ENCODE data around the gene SLC25A20.
"Not testable (repeated sequence)": the region's sequence is repeated elsewhere in the genome, so short reads cannot be mapped to it uniquely, and the experiment has no call there.

Gene SLC25A20, protein sequence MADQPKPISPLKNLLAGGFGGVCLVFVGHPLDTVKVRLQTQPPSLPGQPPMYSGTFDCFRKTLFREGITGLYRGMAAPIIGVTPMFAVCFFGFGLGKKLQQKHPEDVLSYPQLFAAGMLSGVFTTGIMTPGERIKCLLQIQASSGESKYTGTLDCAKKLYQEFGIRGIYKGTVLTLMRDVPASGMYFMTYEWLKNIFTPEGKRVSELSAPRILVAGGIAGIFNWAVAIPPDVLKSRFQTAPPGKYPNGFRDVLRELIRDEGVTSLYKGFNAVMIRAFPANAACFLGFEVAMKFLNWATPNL

DNA sequence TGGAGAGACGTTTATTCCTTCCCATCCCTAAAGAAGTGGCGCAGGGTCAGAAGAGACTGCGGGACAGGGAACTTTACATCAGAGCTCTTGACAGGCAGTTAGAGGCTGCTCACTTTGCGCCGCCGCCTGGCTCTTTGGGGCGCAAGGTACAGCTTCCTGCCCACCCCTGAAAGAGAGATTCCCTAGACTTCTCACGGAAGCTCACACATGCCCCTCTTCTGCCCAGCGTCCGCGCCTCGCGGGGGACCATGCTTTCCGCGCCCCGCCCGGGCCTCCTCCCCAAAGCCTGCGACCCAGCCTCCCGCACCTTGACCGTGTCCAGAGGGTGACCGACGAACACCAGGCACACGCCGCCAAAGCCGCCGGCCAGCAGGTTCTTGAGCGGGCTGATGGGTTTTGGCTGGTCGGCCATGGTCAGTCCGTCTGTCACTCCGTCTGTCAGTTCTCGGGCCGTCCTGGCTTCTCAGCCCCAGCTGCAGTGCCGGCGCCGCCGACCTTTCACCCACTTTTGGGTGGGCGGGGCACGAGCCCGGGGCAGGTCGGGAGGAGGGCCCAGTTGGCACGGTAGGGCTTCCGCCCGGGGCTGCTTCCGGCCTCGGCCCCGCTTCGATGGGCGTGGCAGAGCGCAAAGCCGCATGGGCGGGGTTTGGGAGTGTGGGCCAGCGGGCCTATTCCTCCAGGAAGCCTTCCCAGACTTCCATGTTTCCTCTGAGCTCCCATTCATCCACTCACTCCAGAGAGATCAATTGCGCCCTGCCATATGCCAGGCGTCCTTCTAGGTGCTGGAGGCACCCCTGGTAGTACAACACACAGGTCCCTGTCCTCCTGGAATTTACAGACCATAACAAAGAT, at the start of gene SLC25A20:
Gene SLC25A20, minus strand, starts transcription at position 500 of the 852 bp plus-strand sequence. Its CDS starts 88 bp downstream, at position 412.
- DNase-seq (ENCODE audit: low read depth) = peak; percentile 84

DNA sequence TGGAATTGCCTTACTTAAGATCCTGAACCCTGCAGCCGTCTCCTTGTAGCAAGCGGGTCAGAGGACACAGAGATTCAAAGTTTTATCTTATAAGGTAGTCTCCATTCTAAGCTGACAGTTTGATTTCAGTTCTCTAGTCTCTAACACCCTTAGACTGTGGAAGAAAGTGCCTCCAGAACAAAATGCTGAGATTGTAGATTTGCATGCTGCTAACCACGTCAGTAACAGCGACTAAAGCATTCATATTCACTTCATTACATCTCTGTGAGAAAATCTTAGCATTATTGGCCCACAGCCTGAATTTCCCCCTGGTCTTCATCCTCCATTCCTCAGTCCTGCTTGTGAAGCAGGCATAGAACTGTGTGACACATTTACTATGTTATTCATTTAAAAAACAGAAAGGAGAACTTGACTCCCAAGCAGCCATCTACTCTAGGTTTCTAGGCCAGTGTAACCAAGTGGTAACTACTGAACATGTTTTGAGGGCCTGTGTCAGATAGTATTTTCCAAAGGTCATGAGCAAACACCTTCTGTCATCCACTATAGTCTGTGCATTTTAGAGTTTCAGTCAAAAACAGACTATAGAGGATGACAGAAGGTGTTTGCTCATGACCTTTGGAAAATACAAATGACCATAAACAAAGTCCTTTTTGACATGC, 47.3 kb upstream of the SLC25A20 start:
- no peak for DNase-seq (ENCODE audit: low read depth)

DNA sequence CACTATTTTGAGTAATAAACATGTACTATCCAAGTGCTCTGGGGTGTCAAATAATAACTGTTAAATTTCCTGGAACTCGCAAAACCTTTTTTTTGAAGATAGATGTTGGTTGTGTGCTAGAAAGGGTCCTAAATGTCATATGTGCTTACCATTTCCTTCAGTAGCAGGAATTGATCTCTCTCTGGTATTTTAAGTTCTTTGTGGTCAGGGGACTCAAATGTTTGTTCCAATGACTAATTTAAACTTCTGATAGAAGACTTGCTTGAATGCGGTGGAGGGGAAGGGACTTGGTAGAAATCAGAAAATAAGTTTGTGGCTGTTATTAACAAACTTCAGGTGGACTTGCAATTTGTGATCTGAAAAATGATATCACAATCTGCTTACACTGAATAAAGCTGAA, 46.8 kb upstream of the SLC25A20 start:
- no peak for DNase-seq (ENCODE audit: low read depth)

DNA sequence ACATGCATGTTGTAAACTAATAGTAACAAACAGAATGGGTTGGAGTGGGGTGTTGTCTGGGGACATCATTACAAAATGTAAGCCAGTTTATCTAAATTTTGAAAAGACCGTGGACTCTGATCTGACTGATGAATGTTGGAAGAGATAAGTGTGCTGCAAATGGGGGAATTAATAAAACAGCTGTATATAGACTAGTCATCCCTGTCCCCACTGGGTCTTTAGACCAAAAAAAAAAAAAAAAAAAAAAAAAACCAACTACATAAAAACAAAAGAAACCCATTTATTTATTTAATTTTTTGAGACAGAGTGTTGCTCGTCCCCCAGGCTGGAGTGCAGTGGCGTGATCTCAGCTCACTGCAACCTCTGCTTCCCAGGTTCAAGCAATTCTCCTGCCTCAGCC, 40.0 kb upstream of the SLC25A20 start:
- no peak for DNase-seq (ENCODE audit: low read depth)

DNA sequence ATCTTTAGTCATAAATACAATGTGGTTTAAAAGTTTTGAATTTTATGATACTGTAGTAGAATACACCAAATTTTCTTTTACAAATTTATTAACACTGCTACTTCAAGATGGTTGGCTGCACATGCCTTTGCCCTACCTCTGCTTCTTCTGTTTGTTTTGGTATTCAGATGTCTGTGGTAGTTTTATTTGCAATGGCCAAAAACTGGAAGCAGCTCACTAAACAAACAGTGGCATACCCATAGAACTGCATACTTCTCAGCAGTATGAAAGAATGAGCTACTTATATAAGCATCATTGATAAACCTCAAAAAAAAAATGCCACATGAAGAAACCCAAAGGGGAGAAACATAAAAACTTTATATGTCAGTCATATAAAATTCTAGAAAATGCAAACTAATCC, 39.5 kb upstream of the SLC25A20 start:
- no peak for DNase-seq (ENCODE audit: low read depth)

DNA sequence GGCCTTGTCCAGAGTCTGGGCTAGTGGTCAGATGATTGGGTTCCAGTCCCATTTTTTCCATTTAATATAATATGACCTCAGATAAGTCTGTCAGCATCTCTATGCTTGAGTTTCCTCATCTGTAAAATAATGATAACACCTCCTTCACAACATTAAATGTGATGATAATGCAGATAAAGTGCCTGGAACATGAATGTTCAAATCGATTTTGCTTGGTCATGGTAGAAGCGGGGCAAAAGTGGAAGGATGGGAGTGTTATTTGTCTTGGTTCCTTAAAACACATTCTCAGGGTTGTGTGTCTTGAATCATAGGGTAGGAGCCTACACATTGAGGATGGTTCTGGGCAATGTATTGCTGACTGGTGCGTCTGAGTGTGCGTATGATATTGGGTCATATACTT, 36.8 kb upstream of the SLC25A20 start:
- DNase-seq (ENCODE audit: low read depth) = no peak

DNA sequence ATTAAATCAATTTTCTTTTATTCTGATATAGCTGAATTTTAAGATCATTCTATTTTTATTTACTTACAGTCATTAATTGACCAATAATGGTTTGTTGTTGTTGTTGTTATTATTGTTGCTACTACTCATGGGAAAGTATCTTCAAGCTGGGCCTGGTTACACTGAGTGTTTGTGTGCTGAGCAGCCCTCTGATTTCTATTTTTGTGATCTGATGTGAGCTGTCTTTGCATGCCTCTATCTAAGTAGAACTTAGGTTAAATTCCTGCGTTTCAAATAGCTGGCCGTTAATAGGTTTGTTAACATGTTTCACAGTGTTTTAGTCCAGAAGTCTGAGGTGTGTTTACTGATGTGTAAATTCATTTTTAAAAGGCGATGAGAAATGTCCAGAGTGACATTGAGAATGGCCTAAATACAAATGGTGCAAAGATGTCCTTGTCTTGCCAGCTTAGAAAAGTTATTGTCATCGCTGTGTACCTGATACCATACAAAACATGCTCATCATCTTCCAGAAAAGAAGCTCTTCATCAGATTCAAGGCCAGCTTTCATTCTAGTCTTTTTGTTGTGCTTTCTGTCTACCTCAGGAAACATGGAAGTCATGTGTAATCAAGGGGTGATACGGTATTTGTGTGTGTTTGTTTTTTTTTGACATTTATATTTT, 35.8 kb upstream of the SLC25A20 start:
- no peak for DNase-seq (ENCODE audit: low read depth)

DNA sequence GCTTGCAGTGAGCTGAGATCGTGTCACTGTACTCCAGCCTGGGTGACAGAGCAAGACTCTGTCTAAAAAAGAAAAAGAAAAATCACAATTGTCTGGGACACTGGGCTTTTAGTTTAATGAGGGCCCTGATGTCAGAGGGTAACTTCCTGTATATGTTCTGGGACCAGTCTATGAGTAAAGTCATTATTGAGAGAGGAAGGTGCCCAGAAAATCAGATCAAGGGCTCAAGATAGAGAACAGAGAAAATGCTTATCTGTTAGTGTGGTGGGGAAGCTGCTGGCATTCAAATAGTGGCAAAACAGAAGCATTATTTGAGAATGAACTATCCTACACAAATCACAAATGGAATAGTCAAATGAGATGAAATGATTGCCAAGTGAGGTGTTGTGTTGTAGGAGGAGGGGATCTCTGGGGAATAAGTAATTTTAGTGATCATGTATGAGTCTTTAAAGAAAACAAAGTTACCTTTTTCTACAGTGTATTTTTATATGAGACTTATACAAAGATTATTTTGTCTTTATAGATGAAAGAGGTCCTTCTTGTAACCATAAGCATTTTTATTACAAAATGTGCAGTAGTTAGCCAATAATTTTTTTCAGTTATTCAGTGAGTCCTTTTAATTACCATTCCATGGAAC, 33.4 kb upstream of the SLC25A20 start:
- no peak for DNase-seq (ENCODE audit: low read depth)

DNA sequence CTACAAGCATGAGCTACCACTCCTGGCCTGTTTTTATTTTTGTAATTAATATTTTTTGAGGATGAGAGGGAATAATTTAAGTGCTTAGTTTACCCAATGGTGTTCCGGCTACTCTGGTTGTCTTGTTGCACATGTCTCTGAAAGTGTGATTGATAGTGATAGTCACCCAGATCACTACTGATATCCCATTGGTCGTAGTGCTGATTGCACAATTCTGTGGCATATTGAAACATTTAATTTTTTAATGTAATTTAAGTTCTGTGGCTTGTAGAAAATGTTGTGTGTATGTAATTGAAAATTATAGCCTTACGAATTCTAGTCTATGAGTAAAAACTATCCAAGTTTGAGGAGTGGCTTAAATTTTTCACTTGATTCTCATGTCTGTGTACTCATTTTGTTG, 31.9 kb upstream of the SLC25A20 start:
- DNase-seq (ENCODE audit: low read depth) = no peak

DNA sequence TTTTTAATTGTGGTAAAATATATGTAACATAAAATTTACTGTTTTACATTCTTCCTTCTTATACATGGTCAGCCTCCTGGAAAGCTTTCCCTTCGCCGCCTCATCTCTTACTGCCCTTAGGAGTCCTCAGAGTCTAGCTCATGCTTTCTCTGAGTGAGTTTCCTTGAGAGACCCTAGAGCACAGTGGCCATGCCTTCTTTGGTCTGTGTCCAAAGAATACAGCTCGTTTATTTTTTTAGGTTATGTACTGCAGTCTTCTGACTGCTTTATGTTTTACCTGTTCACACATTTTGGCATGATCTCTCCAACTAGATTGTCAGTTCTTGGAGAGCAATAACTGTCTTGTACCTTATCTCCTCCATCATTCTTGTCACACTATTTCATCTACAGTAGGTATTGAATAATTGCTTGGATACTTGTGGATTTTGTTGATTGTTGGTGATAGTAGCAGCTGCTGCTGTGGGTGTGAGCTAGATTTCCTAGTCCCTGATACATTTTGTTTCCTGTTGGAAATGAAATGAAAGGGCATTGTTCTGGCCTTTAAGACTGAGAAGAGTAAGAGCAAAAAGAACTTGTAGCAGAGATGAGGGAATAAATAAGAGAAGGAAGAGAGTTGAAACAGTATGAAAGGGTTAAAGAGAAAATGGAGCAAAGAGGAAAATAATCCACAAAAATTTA, 30.8 kb upstream of the SLC25A20 start:
- DNase-seq (ENCODE audit: low read depth) = no peak

DNA sequence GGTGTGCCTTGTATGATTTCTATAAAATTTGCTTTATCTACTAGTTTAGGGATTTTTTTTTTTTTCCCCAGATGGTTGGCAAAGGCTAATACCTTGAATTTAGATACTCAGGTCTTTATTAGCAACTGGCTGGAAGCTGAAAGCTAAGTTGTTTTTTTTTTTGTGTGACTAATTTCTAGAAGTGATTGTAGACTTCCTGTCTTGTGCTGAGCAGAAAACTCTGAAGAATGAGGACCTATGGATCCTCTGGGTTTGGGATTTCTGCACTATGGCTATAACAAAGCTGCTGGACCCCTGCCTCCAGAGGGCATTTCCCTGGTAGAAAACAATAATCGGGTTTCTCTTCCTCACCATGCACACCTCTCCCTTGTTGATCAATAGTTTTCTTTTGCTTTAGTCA, 30.0 kb upstream of the SLC25A20 start:
- DNase-seq (ENCODE audit: low read depth) = no peak

DNA sequence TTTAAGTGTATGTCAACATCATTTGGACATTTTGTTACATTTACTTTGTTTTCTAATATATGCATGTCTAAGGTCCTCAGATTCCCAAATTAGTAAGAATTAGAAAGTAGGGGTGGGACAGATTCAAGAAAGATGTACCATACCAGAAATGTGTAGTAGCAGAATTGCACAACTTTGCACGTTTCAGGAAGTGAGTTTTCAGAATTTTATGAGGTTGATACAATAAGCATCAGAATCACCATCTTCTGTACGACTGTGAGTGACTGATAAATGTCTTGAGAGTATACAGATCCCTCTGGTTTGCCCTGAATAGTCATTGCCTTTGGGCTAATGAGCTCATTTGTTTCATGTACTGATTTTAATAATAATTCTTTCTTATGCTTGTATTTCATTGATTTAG, 29.2 kb upstream of the SLC25A20 start:
- no peak for DNase-seq (ENCODE audit: low read depth)

DNA sequence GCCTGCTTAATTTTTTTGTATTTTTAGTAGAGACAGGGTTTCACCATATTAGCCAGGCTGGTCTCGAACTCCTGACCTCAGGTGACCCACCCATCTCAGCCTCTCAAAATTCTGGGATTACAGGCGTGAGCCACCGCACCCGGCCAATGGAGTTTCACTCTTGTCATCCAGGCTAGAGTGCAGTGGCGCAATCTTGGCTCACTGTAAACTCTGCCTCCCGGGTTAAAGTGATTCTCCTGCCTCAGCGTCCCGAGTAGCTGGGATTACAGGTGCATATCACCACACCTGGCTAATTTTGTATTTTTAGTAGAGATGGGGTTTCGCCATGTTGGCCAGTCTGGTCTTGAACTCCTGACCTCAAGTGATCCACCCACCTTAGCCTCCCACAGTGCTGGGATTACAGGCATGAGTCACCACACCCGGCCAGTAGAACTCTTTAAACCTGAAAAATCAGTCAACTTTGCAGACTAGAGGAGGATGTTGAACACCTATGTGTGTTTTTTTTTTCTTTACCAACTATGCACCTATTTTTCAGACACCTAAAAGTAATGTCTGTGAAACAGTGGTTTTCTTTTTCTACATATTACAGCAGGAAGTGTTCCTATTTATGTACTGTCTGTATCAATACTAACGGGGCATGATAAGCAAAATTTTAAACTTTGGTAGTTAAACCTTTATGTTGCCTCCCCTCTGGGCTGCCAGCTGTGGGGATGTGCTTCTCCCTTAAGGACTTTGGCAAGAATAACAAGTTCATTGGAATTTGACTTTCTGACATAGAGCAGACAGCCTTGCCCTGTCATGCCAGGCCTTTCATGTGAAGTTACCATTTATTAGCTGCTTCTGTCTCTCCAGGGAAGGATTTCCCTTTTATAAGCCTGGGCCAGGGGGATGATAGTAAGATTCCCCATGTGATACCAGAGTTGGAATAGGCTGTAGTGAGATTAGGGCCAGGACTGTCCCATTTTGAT, 28.0 kb upstream of the SLC25A20 start:
- DNase-seq (ENCODE audit: low read depth) = no peak

DNA sequence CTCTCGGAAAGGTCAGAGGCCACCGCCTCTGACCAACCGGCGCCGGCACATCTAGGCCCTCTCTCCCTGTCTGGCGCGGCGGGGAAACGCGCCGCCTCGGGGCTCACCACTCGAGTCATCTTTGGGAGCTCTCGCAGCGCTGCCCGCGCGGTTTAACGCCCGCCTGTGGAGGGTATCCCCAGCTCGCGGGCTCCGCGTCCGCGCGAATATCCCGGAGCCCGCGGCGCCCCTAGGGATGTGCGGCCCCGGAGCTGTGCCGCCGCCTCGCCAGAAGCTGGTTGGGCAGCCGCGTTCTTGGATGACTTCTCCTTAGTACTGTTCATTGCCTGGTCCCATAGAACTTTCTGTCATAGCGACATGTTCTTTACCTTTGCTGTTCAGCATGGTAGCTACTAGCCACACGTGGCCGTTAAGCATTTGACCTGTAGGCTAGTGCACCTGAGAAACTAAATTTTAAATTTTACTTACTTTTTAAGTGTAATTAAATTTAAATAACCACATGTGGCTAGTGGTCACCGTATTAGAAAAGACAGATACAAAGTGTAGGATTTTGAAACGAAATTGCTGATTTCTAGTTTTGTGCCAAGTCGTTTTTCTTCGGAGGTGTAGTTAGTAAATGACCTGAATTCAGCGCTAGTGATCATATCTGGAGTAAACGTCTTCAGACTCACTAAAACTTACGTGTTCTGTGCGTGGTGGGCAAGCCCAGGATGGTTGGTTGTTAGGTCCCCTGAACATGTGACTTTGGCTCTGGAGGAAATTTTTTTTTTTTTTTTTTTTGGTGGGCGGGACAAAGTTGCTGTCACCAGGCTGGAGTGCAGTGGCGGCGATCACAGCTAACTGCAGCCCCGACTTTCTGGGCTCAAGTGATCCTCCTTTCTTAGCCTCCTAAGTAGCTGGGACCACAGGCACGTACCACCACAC, 20.8 kb upstream of the SLC25A20 start:
- DNase-seq (ENCODE audit: low read depth) = peak; percentile 30

DNA sequence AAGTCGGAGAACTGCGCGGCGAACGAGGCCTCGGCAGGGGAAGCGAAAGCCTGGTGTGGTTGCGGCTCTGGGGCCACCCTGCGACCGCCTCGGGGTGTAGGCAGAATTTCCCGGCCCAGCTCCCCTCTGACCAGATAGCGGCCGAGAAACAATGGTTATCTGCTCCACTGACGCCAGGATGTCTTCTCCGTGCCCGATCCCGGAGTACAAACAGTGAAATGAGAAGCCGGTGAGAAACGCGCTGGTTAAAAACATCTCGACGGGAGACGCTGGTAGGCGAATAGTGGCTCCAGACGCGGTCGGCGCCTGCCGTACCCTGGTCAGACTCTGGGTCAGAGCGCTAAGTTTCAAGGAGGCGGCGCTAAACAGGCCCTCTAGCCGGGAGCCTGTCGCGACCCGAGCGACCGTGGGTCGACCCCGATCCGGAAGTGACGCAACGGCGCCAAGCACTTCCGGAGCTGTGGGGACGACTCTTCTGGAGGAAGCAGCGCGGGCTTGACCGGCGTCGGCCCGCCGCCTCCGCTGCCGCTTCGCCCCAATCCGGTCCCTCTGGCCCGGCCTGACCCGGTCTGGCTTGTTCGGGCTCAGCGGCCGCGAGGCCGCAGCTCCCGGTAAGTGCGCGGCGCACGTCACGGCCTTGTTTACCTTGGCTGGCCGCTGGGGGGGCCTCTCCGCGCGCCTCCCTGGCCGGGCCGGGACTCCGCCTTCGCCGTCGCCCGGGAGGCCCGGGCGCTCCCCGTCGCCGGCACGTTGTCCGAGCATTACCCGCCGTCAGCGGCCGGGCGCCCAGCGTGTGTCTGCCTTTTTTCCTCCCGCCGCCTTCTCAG, 19.9 kb upstream of the SLC25A20 start, which contains the start of gene ARIH2:
Gene ARIH2, plus strand, starts transcription at position 455 of the 827 bp plus-strand sequence. CDS start 8,717 bp downstream, outside the sequence.
- peak; percentile 82 for DNase-seq (ENCODE audit: low read depth)

DNA sequence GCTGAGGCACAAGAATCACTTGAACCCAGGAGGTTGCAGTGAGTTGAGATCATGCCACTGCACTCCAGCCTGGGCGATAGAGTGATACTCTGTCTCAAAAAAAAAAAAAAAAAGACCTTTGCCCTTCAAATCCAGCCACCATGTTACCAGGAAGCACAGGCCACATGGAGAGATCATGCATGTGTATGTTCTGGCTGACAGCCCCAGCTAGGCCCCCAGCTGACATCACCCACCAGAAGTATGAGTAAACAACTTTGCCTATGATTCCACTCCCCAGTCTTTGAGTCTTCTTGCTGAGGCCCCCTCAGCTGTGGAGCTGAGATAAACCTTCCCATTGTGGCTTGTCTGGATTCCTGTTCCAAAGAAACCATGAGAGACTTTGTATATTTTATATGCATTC, 16.6 kb upstream of the SLC25A20 start:
- no peak for DNase-seq (ENCODE audit: low read depth)

DNA sequence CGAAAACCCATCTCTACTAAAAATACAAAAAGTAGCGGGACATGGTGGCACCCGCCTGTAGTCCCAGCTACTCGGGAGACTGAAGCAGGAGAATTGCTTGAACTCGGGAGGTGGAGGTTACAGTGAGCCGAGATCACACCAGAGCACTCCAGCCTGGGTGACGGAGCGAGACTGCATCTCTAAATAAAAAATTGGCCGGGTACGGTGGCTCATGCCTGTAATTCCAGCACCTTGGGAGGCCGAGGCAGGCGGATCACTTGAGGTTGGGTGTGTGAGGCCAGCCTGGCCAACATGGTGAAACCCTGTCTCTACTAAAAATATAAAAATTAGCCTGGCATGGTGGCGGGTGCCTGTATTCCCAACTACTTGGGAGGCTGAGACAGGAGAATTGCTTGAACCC, 8.3 kb upstream of the SLC25A20 start:
- not testable (repeated sequence) for DNase-seq (ENCODE audit: low read depth)

DNA sequence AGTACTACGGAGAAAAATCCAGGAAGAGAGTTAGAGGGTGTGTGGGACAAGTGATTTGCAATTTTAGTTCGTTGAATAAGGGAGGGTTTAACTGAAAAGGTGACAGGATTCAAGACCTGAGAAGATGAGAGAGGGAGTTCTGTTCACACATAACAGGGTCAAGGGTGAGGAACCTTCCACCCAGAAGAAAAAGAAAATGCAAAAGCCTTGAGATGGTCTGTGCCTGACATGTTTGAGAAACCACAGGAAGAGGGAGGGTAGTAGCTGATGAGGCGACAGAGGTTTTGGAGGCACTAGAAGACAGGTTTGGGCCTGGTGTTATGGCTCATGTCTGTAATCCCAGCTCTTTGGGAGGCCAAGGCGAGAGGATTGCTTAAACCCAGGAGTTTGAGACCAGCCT, 591 bp upstream of the SLC25A20 start:
- DNase-seq (ENCODE audit: low read depth) = no peak
